ENCODE data around the gene ABCA3. TPM values are rescaled to one million over a fixed set of nuclear protein-coding genes. Genes with fewer than 3 reads are reported as not detected.
A peak's percentile ranks its signal among the peaks of the same experiment; 100 is the strongest.

ABCA3 gene
- total RNA-seq, 4 donors from 2014 or later, result 14.9 to 22.2 (median 15.8) TPM

GRCh38 chr16:2299121-2299914, 41.2 kb downstream of the ABCA3 start:
- no peaks in the 10 kb centered on the region for H3K9me3 ChIP-seq
- DNase-seq (ENCODE audit: low spot score in 2 of 2), result no peak
- H3K27me3 ChIP-seq, result no peaks in the 10 kb centered on the region
- H3K4me1 ChIP-seq, result peaks cover 0 to 4% (median 0%) of the 10 kb centered on the region in 4 donors
- H3K36me3 ChIP-seq, result peaks cover 0 to 85% (median 0%) of the 10 kb centered on the region in 3 donors
- no peak overlapping the region for H3K27ac ChIP-seq
- WGBS, 2 donors, result 75 to 79% methylated on average over 23 to 27 of the region's 31 CpGs
- TF ChIP-seq EP300 (IDR thresholded peaks at IDR 0.05), result no peak
- TF ChIP-seq CTCF (IDR thresholded peaks at IDR 0.05), result no peak
- TF ChIP-seq POLR2A (IDR thresholded peaks at IDR 0.05), result no peak
- H3K4me3 ChIP-seq, result no peak overlapping the region

- TF ChIP-seq POLR2A (IDR thresholded peaks at IDR 0.05), result no peak
- no peak for TF ChIP-seq CTCF (IDR thresholded peaks at IDR 0.05)
- no peak for TF ChIP-seq EP300 (IDR thresholded peaks at IDR 0.05)
- WGBS, 2 donors, result 85 to 97% methylated on average over 8 to 9 of the region's 9 CpGs
- H3K4me1 ChIP-seq, result peaks cover 0 to 4% (median 0%) of the 10 kb centered on the region in 4 donors
- H3K9me3 ChIP-seq, result no peaks in the 10 kb centered on the region
- H3K36me3 ChIP-seq, result peaks cover 0 to 85% (median 0%) of the 10 kb centered on the region in 3 donors
- no peaks in the 10 kb centered on the region for H3K27me3 ChIP-seq
- no peak overlapping the region for H3K27ac ChIP-seq
- no peak for DNase-seq (ENCODE audit: low spot score in 2 of 2)
- no peak overlapping the region for H3K4me3 ChIP-seq
These were observed 41.9 kb downstream of the ABCA3 start for GRCh38 chr16:2298621-2299020.

- no peak overlapping the region for H3K27ac ChIP-seq
- peaks cover 0 to 85% (median 0%) of the 10 kb centered on the region in 3 donors for H3K36me3 ChIP-seq
- no peak for DNase-seq (ENCODE audit: low spot score in 2 of 2)
- no peaks in the 10 kb centered on the region for H3K27me3 ChIP-seq
- WGBS, 2 donors, result 95% methylated on average over 17 to 19 of the region's 22 CpGs
- H3K4me1 ChIP-seq, result peaks cover 0 to 4% (median 0%) of the 10 kb centered on the region in 4 donors
- TF ChIP-seq POLR2A (IDR thresholded peaks at IDR 0.05) (no peak), EP300 (IDR thresholded peaks at IDR 0.05) (no peak), CTCF (IDR thresholded peaks at IDR 0.05) (no peak)
- H3K9me3 ChIP-seq, result no peaks in the 10 kb centered on the region
- no peak overlapping the region for H3K4me3 ChIP-seq
These were observed 43.0 kb downstream of the ABCA3 start for GRCh38 chr16:2297506-2297860.

GRCh38 chr16:2296661-2297505, 43.6 kb downstream of the ABCA3 start:
- 75 to 85% methylated on average over 20 of the region's 23 CpGs for WGBS, 2 donors
- Histone ChIP-seq H3K36me3 (peaks cover 0 to 89% (median 0%) of the 10 kb centered on the region in 3 donors), H3K9me3 (no peaks in the 10 kb centered on the region), H3K27ac (no peak overlapping the region), H3K4me3 (no peak overlapping the region), H3K4me1 (peaks cover 0 to 4% (median 0%) of the 10 kb centered on the region in 4 donors), H3K27me3 (no peaks in the 10 kb centered on the region)
- TF ChIP-seq POLR2A (IDR thresholded peaks at IDR 0.05) (no peak), CTCF (IDR thresholded peaks at IDR 0.05) (peak in 2 of 5 experiments; percentile 11 to 18)
- DNase-seq (ENCODE audit: low spot score in 2 of 2), result no peak

Measured in tibial nerve (tissue), 4 donors.